ENCODE measurements around the gene LIN28B.
"Not testable (repeated sequence)": the region's sequence is repeated elsewhere in the genome, so short reads cannot be mapped to it uniquely, and the experiment has no call there.

The LIN28B gene, protein sequence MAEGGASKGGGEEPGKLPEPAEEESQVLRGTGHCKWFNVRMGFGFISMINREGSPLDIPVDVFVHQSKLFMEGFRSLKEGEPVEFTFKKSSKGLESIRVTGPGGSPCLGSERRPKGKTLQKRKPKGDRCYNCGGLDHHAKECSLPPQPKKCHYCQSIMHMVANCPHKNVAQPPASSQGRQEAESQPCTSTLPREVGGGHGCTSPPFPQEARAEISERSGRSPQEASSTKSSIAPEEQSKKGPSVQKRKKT

DNA sequence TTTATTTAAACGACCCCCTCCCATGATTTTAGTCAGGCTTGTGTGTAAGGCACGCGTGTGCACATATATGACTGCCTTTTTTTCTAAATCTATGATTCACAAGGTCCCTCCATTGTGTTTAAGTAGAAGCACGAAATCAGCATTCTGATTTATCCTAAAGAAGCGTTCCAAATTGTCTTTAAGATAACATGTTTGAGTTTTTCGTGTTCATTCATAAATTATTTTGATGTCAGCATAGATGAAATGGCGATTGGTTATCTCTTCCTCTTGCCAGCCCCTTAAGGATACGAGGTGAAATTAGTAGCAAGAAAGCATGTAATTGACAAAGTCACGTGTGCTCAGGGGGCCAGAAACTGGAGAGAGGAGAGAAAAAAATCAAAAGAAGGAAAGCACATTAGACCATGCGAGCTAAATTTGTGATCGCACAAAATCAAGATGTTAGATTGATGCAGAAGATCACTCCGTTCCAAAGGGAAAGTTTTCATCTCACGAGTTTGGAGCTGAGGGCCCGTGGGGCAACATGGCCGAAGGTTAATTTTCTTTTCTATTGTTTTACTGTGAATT lies at the start of gene LIN28B:
Gene LIN28B (plus strand): TSS at position 377 of the 564 bp plus-strand sequence. CDS start 144 bp downstream, at position 521.
- DNase-seq (ENCODE audit: low read depth in 2 of 2, low spot score in 1 of 2) = no peak

DNA sequence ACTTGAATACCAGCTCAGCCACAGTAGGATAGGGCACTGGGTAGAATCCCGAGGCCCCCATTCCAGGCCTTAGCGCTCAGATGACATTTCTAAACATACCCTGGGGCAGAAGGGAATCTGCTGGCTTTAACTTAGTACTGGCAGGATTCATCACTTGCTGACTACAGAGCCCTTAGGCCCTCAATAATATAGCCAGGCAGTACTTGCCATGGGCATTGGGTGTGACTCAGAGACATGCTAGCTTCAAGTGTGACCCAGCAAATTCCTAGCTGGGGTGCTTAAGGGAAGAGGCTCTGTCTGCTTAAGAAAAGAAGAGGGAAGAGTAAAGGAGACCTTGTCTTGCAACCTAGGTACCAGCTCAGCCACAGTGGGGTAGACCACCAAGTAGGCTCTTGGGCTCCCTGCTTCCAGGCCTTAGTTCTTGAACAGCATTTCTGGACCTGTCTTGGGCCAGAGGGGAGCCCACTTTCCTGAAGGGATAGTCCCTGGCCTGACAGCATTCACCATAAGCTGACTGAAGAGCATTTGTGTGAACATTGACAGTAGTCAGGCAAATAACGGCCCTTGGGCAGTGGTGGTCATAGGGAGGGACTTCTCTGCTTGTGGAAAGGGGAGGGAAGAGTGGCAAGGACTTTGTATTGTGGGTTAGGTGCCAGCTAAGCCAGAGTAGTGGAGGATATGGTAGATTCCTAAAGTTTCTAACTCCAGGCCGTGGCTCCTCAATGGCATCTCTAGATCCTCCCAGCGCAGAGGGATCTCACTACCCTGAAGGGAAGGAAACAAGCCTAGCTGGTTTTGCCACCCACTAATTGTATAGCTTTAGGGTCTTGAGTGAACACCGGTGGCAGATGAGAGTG lies 48.6 kb upstream of the LIN28B start:
- DNase-seq (ENCODE audit: low read depth in 2 of 2, low spot score in 1 of 2) = no peak

DNA sequence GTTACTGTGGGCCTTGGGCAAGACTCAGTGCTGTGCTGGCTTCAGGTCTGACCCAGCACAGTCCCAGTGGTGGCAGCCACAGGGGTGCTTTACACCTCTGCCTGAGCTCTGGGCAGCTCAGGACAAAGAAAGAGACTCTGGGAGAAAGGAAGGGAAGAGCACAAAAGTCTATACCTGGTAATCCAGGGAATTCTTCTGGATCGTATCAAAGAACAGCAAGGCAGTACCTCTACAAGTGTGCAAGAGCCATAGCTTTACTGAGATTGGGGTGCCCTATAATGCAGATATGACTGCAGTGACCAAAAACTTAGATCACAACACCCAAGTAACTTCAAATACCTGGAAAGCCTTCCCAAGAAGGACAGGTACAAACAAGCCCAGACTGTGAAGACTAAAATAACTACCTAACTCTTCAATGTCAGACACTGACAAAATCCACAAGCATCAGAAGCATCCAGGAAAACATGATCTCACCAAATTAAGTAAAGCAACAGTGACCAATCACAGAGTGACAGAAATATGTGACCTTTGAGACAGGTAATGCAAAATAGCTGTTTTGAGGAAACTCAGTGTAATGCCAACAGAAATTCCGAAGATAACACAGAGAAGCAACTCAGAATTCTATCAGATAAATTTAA lies 47.9 kb upstream of the LIN28B start:
- DNase-seq (ENCODE audit: low read depth in 2 of 2, low spot score in 1 of 2) = no peak

DNA sequence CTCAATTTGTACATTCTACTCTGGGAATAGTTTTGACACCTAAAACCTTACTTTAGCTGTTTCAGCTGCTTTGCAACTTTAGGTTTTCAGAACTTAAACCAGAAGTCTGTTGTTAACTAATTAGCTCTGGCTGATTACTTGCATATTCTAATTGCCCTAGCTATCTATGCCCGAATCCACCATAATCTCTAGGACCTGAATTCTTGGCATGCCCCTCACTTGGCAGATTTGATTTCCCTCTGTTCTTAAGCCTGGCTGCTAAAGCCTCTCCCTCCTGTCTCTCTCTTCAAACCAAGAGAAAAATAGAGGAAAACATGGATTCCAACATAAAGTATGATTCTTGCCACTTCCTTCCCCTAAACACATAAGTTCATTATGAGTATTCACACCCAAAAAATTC lies 35.0 kb upstream of the LIN28B start:
- DNase-seq (ENCODE audit: low read depth in 2 of 2, low spot score in 1 of 2) = no peak

DNA sequence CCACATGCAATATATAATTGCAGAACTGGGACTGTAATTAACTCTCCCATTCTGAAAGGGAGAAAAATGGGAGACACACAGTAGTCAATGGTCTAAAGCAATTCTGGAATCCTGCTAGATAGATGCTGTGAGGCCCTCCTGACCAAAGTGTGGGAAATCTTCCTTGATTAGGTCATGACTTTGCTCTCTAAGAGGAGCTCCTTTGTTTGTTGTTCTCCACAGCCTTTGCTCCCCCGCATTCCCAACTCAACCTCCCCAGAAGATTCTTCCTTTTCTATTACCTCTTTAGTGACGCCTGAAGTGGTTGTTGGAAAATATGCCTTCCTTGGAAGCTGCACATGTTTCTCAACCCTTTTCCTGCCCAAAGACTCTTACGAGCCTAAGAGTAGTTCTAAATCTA lies 28.8 kb upstream of the LIN28B start:
- DNase-seq (ENCODE audit: low read depth in 2 of 2, low spot score in 1 of 2) = no peak

DNA sequence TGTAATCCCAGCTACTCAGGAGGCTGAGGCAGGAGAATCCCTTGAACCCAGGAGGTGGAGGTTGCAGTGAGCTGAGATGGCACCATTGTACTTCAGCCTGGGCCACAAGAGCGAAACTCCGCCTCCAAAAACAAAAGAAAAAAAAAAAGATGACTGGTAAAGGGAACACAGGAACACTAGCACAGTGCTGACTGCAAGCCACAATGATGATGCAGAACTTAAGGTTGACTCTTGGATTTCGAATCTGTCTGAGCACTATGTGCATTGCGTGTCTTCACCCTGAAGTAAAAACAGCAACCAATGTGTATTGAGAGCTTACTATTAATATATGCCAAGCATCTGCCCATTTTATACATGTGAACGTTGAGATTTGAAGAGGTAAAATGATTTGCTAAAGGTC lies 27.6 kb upstream of the LIN28B start:
- DNase-seq (ENCODE audit: low read depth in 2 of 2, low spot score in 1 of 2) = no peak

DNA sequence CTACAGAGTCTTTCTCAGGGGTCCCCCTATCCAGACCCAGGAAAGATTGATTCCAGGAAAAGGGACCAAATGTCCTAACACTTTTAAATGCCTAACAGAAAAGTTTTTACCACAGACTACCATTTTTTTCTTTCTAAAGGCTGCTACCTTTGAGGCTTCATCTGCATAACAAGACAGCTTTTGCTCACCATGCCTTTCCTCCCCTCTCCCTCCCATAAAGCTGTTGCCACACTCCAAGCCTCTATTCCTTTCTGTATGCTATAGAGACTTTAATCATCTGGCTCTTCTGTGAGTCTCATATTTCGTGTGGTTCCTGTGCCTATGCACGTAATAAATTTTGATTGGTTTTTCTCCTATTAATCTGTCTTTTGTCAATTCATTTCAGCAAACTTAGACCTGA lies 26.0 kb upstream of the LIN28B start:
- no peak for DNase-seq (ENCODE audit: low read depth in 2 of 2, low spot score in 1 of 2)

DNA sequence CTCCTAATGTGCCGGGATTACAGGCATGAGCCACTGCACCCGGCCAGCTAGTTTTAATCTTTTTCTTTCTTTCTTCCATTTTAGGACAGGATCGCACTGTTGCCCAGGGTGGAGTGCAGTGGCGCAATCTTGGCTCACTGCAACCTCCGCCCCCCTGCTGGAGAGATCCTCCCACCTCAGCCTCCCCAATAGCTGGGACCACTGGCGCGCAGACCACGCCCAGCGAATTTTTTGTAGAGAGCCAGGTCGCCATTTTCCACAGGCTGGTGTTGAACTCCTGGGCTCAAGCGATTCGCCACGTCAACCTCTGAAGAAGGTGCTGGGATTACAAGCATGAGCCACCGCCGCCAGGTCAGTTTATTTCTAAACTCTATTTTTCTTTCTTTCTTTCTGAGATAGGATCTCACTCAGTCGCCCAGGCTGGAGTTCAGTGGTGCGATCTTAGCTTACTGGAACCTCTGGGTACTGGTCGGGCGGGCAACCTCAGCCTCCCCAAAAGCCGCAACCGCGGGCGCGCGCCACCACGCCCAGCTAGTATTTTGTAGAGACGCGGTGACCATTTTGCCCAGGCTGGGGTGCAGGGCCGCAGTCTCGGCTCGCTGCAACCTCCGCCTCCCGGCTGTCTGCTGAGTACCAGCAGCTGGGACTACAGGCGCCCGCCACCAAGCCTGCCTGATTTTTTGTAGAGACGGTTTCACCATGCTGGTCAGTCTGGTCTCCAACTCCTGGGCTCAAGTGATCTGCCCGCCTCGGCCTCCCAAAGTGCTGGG lies 20.0 kb upstream of the LIN28B start:
- no peak for DNase-seq (ENCODE audit: low read depth in 2 of 2, low spot score in 1 of 2)

DNA sequence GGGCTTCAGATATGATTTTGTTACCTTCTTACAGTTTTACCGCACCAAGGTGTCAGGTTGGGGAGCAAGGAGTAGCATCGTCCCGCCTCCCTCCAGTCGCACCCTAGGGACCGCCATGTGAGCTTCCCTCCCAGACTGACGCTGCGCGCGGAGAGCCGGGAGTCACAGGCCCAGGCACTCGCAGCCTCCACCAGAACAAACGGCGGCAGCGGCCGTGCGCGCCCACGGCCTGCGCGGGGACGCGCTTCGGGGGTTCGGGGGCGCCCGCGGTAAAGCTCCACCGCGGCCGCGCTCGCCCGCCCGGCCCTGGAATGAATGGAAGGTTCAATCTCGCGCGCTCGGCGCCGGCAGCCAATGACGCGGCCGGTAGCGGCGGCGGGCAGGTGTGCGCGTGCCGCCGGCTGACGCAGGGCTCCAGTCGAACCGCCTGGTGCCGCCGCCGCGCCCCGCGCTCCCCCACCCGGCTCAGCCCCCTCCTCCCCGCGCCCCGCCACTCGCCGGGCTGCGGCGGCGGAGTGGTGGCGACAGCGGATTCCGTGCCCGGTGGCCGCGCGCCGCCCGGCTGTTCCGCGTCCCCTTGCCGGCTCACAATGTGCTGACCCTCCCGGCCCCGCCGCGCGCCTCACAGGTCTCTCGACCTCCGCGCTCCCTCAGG lies 16.5 kb upstream of the LIN28B start:
- no peak for DNase-seq (ENCODE audit: low read depth in 2 of 2, low spot score in 1 of 2)

DNA sequence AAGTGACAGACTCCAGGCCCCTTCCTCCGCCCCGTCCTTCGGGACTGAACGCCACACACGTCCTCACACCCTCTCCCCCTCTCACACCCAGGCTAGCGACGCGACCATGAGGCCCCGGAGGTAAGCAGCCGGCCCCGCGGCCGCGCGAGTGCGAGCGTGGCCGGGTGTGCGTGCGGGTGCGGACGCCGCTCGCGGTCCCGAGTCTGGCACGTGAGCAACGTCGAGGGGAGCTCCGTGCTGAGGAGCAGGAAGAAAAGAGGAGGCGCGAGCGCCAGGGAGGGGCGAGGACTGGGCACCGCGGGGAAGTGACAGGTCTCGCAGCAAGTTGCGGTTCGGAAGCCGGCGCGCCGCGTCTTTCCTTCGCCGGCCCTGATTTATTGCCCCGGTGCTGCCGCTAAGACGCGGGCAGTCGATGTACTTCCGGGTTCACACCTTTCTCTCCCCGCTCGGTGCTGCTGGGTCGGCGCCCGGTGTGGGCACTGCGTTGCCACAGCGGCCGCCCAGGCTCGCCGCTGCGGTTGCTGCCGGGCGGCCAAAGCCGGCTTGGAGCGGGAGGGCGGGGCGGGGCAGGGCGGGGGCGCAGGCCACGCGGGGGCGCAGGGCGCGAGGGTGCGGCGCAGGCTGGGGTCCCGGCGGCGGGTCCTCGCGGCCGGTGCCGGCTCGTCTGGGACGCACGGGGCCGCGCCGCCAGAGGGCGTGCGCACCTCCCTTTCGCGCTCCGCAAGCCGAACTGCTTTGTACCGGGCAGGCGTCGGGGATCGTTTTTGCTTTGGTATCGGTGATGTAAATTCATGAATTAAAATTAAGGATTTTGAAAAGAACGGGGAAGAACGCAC lies 15.8 kb upstream of the LIN28B start:
- no peak for DNase-seq (ENCODE audit: low read depth in 2 of 2, low spot score in 1 of 2)

DNA sequence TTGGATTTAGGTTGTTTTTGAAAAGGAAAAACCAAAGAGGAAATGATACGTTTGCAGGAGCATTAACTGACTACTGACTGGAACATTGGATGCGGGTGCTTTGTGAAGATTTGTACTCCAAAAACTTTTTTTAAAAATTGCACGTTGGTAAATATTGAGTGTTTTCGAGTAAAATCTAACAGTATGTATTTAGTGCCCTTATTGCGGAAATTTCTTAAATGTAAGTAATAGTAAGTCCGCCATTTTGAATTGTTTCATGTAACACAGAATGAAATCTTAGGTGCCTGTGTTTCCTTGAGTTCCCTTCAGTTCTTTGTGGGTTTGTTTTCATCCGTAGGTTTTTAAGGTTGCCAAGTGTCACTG lies 15.2 kb upstream of the LIN28B start:
- DNase-seq (ENCODE audit: low read depth in 2 of 2, low spot score in 1 of 2) = no peak

DNA sequence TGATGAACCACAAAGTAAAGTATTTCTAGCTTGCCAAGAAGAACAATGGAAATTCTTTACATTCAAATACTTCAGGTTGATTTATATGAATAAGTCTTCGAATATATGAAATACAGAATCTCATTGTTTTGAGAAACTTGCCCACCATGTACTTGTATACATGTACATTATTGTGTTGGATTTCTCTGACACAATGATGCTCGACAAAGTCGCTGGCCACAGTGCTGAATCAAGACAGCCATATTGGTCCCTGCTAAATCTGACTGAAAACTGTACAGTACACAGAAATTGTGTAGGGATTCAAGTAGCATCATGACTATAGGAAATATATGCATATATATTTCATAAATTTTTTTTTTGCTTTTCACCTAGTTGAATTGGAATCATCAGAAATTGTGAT lies 13.1 kb upstream of the LIN28B start:
- no peak for DNase-seq (ENCODE audit: low read depth in 2 of 2, low spot score in 1 of 2)

DNA sequence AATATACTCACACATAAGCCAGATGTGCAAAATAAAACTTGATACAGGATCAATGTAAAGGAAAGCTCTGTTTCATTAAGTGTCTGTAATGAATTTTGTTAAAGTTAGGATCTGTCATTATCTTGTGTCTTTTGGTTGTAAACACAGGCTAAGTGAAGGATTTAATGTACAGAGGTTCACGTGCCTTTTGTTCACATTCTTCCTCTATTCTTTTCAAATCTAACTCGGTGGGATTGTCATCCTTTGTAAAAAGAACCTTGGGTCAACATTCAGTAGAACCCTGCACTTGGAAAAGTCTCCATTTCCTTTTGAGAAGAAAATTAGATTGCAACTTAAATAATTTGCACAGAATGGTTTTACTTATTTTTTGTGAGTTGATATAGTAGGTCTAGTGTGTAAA lies 7.7 kb upstream of the LIN28B start:
- DNase-seq (ENCODE audit: low read depth in 2 of 2, low spot score in 1 of 2) = no peak

DNA sequence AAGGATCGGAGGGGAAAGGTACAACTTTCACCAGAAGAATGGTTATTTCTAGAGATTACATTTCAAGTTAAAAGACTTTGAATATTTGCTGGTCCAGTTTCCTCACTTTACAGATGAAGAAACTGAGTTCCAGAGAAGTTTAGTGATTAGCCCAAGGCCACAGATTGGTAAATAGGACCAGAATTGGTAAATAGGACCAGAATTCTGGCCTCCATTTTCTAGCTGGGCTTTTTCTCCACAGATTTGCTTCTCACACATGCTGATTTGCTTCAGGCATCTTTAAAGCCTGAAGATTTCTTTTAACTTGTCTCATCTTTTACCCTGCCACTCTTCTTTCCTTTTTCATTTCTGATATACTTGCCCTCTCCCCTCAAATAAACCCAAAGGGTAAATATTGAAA lies 5.2 kb upstream of the LIN28B start:
- DNase-seq (ENCODE audit: low read depth in 2 of 2, low spot score in 1 of 2) = no peak

DNA sequence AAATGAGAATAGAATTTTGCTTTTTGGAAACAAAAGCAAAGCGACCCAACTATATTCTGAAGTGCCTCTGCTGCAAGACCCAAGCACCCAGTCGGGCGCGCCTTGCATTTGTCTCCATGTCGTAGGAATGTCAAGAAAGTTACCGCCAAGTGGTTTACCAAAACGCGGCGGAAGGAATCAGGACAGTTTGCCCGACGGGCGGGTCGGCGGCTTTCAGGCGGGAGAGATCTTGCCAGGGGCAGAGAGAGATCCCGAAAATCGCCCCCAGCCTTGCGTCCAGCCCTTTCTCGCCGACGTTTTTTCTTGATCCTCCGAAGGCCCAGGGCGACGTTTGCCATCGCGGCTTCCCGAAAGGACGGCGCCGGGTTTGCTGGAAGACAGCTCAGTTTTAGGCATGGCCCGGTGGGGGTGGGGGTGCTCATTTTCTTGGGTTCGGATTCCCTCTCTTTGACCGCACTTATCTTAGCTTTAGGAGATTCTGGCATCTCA lies 4.0 kb upstream of the LIN28B start:
- DNase-seq (ENCODE audit: low read depth in 2 of 2, low spot score in 1 of 2) = no peak

DNA sequence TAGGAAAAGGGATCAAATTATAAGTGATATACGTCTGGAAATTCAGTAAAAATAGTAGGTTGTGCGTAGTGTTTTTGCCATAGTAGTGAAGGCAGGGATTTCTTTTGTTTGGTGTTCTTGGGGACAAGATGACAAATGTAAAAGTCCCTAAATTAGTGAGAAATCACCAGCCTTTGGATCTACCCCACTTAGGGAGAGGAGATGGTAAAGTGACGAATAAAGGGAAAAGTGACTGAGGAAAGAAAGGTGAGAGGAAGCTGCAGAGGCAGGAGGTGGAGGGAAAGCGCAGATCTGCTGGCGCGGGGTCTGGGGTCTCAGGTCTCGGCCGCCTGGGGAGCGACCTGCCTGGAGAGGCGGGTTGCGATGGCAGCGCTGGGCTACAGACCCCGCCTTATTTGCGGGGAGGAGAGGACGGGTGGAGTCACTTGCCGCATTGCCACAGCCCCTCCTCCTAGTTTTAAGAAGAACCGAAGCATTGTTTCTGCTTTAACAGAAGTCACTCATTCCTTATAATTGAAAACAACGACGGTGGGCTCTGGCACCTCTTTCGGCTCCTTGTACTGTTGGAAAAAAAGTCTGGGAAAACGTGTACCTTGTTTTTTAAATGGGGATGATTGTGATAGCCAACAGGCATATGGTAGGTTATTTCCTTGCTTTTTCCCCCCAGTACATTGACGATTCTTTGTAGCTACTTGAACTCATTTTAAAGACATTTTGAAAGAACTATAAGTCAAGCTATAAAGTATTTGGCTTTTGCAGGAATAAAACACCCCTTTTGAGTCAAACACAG lies 3.3 kb upstream of the LIN28B start:
- DNase-seq (ENCODE audit: low read depth in 2 of 2, low spot score in 1 of 2) = not testable (repeated sequence)

DNA sequence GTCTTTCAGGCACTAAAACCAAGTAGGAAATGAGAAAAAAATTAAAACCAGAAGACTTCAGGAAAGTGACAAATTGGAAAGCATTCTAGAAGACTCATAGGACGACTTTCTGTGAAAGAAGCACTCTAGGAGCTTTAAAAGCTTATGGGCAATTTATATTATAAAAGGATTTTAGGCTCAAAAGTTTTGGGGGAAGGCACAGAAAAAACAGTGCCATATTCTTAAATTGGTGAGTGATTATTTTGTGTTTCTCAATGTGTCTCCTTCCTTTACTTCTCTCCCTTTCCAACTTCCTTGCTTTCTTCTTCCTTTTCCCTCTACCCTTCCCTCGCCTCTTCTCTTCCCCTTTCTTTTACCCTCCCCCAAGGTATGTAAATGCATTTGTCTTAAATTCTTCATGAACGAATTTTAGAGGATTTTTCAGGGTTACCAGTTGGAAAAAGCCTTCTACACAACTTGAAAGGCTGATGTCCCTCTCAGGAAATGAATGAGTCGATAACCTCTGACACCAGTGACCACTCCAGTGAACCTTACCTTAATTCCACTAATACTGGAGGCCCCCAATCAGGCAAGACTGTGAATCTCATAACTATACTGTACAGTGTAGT lies 2.6 kb upstream of the LIN28B start:
- DNase-seq (ENCODE audit: low read depth in 2 of 2, low spot score in 1 of 2) = no peak

DNA sequence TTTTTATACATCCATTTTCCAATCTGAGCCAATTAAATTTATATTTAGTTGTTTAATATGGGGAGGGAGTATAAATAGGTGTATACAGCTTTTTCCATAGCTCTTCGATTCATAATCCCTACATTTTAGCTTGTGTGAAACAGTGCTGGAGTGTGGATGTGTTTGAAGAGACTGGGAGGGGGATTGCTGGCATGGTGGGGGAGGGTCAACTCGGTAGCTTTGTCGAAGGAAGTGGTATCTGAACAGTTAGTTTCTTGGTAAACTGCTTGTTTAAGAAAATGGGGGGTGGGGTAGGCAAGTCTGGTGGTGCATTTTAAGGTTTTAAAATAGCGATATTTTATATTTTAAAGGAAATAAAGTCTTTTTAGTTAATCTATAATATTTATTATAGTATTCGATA lies 1.4 kb upstream of the LIN28B start:
- no peak for DNase-seq (ENCODE audit: low read depth in 2 of 2, low spot score in 1 of 2)

All from stimulated activated CD8-positive, alpha-beta memory T cell treated with anti-CD3 and anti-CD28 coated beads, Interleukin-4, amount 100 ng/mL, for 1 hour (primary cell).